Measurements from ENCODE around the gene GNA15. TPM values are rescaled to one million over a fixed set of nuclear protein-coding genes. Genes with fewer than 3 reads are reported as not detected.

The GNA15 gene
- total RNA-seq, 1 donor, result 0.36 TPM

- no peak overlapping the region for H2AFZ ChIP-seq (ENCODE audit: low read length)
- peaks cover 59% of the 10 kb centered on the region for H3K79me2 ChIP-seq (ENCODE audit: insufficient read depth, low read length)
- H3K36me3 ChIP-seq (ENCODE audit: insufficient read depth, low read length), result peaks cover 3% of the 10 kb centered on the region
- TF ChIP-seq, protein P1, sequence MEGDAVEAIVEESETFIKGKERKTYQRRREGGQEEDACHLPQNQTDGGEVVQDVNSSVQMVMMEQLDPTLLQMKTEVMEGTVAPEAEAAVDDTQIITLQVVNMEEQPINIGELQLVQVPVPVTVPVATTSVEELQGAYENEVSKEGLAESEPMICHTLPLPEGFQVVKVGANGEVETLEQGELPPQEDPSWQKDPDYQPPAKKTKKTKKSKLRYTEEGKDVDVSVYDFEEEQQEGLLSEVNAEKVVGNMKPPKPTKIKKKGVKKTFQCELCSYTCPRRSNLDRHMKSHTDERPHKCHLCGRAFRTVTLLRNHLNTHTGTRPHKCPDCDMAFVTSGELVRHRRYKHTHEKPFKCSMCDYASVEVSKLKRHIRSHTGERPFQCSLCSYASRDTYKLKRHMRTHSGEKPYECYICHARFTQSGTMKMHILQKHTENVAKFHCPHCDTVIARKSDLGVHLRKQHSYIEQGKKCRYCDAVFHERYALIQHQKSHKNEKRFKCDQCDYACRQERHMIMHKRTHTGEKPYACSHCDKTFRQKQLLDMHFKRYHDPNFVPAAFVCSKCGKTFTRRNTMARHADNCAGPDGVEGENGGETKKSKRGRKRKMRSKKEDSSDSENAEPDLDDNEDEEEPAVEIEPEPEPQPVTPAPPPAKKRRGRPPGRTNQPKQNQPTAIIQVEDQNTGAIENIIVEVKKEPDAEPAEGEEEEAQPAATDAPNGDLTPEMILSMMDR (IDR thresholded peaks at IDR 0.05; ENCODE audit: extremely low read depth, low read depth, low read length), result no peak
- H4K20me1 ChIP-seq (ENCODE audit: insufficient read depth, low read length), result peaks cover 22% of the 10 kb centered on the region
- H3K4me1 ChIP-seq (ENCODE audit: insufficient read depth, low read length), result no peaks in the 10 kb centered on the region
- H3K4me2 ChIP-seq (ENCODE audit: insufficient read depth, low read length), result no peak overlapping the region
- H3K4me3 ChIP-seq (ENCODE audit: insufficient read depth, low read length), result no peak overlapping the region
- no peaks in the 10 kb centered on the region for H3K9me3 ChIP-seq (ENCODE audit: low read depth, low read length)
- no peak overlapping the region for H3K27ac ChIP-seq (ENCODE audit: low read depth, low read length)
- H3K27me3 ChIP-seq (ENCODE audit: insufficient read depth, low read length), result no peaks in the 10 kb centered on the region
- DNase-seq (ENCODE audit: insufficient read length, low spot score, missing footprints), result no peak
Measured at GRCh38 chr19:3192684-3193083, 56.9 kb downstream of the GNA15 start.

DNA sequence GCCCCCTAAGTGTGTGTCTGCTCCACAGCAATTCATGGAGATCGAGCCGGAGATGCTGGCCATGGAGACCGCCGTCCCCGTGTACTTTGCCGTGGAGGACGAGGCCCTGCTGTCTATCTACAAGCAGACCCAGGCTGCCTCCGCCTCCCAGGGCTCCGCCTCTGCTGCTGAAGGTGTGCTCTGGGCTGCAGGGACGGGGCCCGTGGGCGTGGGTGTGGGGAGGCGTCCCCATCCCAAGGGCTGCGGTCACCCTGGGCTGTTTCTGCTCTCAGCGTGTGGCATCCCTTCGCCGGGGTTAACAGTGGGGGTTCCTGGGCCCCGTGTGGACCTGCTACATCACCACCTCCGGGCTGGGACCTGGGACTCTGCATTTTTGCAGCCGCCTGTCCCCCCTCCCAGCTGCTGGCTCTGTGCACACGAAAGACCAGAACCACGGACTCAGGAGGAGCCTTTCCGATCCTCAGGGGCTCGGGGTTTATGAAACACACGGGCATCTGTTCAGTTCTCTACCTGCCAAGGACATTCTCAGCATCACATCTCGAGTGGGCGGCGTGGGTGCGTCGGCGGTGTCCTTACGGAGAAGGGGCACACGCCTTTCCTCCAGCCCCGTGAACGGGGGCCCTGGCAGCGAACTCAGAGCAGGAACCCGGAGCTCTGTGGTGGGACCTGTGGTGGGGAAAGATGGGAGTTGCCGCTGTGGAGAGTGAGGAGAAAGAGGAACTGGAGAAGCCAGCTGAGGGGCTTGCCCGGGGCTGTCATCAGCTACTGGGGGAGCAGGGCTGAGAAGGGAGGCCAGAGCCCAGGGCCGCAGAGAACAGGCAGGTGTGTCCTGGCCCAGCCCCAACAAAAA is 57.6 kb downstream of the GNA15 start:
- DNase-seq (ENCODE audit: insufficient read length, low spot score, missing footprints), result no peak
- TF ChIP-seq, protein P1 (IDR thresholded peaks at IDR 0.05; ENCODE audit: extremely low read depth, low read depth, low read length), result no peak
- Histone ChIP-seq H3K36me3 (ENCODE audit: insufficient read depth, low read length) (no peaks in the 10 kb centered on the region), H3K27ac (ENCODE audit: low read depth, low read length) (no peak overlapping the region), H3K79me2 (ENCODE audit: insufficient read depth, low read length) (peaks cover 51% of the 10 kb centered on the region), H3K9me3 (ENCODE audit: low read depth, low read length) (no peaks in the 10 kb centered on the region), H4K20me1 (ENCODE audit: insufficient read depth, low read length) (peaks cover 17% of the 10 kb centered on the region), H3K4me1 (ENCODE audit: insufficient read depth, low read length) (no peaks in the 10 kb centered on the region), H3K4me2 (ENCODE audit: insufficient read depth, low read length) (no peak overlapping the region), H3K4me3 (ENCODE audit: insufficient read depth, low read length) (no peak overlapping the region), H2AFZ (ENCODE audit: low read length) (no peak overlapping the region), H3K27me3 (ENCODE audit: insufficient read depth, low read length) (no peaks in the 10 kb centered on the region)

- no peak for DNase-seq (ENCODE audit: insufficient read length, low spot score, missing footprints)
- no peak overlapping the region for H2AFZ ChIP-seq (ENCODE audit: low read length)
- H3K9me3 ChIP-seq (ENCODE audit: low read depth, low read length), result no peaks in the 10 kb centered on the region
- peaks cover 4% of the 10 kb centered on the region for H3K36me3 ChIP-seq (ENCODE audit: insufficient read depth, low read length)
- no peak overlapping the region for H3K4me3 ChIP-seq (ENCODE audit: insufficient read depth, low read length)
- no peaks in the 10 kb centered on the region for H3K27me3 ChIP-seq (ENCODE audit: insufficient read depth, low read length)
- H3K4me2 ChIP-seq (ENCODE audit: insufficient read depth, low read length), result no peak overlapping the region
- peaks cover 9% of the 10 kb centered on the region for H4K20me1 ChIP-seq (ENCODE audit: insufficient read depth, low read length)
- TF ChIP-seq, protein P1 (IDR thresholded peaks at IDR 0.05; ENCODE audit: extremely low read depth, low read depth, low read length), result no peak
- no peaks in the 10 kb centered on the region for H3K4me1 ChIP-seq (ENCODE audit: insufficient read depth, low read length)
- no peak overlapping the region for H3K27ac ChIP-seq (ENCODE audit: low read depth, low read length)
- peaks cover 42% of the 10 kb centered on the region for H3K79me2 ChIP-seq (ENCODE audit: insufficient read depth, low read length)
Measured at GRCh38 chr19:3194106-3195087, 58.6 kb downstream of the GNA15 start.
